GM12865 (cell line): ENCODE data around the gene FOXK1.
"Not testable (repeated sequence)": the region's sequence is repeated elsewhere in the genome, so short reads cannot be mapped to it uniquely, and the experiment has no call there.

Experiments
- DNase-seq: peaks from one replicate; pipeline ENCODE4 v3.0.0; 2010; ENCODE audit warnings: low read depth
- H3K4me3 ChIP-seq: 2 replicates; pipeline ENCODE4 v1.5.1; 2011; ENCODE audit warnings: mild to moderate bottlenecking, low read depth, low read length, control low read depth
- CTCF ChIP-seq: IDR thresholded peaks from 2 replicates; pipeline ENCODE4 v1.5.1; 2011; ENCODE audit warnings: low read length, control low read depth, low read depth, inconsistent platforms; ENCODE audit not compliant: insufficient read depth; ENCODE audit errors: missing control alignments

FOXK1 gene

GRCh38 chr7:4800926-4801838 lies 119.1 kb downstream of the FOXK1 start:
- no peak overlapping the region for H3K4me3 ChIP-seq
- TF ChIP-seq CTCF = no peak
- DNase-seq = no peak

- no peak for TF ChIP-seq CTCF
- no peak overlapping the region for H3K4me3 ChIP-seq
- no peak for DNase-seq
Measured at GRCh38 chr7:4801839-4802231, 119.7 kb downstream of the FOXK1 start.

DNA sequence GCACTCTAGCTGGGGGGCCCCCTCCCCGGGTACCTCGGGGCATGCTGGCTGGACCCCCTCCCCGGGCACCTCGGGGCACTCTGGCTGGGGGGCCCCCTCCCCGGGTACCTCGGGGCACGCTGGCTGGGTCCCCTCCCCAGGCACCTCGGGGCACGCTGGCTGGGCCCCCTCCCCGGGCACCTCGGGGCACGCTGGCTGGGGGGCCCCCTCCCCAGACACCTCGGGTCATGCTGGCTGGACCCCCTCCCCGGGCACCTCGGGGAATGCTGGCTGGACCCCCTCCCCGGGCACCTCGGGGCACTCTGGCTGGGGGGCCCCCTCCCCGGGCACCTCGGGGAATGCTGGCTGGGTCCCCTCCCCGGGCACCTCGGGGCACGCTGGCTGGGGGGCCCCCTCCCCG lies 120.5 kb downstream of the FOXK1 start:
- H3K4me3 ChIP-seq, DNase-seq: not testable (repeated sequence)

GRCh38 chr7:4803397-4804241 lies 121.5 kb downstream of the FOXK1 start:
- no peak for DNase-seq
- TF ChIP-seq CTCF = no peak

DNA sequence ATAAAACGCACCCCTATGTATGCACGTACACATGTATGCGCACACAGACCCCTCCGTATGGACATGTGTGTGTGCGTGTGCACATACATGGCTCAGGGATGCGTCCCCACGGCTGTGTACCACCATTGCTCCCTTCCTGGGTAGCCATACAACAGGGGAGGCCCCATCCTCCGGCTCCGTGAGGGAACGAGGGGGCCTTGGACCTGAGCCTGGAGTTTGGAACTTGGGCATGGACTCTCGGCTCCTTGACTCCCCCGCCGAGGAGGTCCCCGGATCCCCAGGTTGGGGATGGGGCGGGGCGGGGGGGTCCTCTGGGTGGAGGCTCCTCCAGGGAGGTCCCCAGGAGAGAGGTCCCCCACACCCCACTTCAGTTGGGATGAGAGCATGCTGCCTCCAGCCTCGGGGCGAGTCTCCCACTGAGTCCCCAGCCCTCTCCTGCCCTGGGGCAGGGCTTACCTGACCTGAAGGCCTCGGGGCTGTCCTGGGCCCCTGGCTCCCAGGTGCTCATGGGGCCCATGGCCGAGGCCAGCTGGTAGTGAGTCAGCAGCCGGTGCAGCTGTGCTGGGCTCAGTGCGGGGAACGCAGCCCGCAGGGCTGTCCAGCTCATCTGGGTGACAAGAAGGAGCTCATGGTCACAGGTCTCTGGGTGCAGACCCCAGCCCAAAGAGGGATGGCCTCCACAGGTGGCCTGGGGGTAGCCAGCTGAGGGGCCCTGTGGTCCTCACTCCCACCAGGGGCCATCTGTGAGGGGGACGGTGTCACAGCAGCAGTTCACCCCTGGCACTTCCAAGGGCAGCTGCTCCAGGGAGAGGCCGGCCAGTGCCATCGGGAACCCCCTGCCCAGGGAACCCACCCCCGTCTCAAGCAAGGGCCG lies 123.3 kb downstream of the FOXK1 start:
- TF ChIP-seq CTCF = no peak
- H3K4me3 ChIP-seq = no peak overlapping the region
- DNase-seq = no peak

More at GRCh38 chr7:4803397-4804241, 121.5 kb downstream of the FOXK1 start:
- H3K4me3 ChIP-seq = no peak overlapping the region

- no peak for DNase-seq
- no peak for TF ChIP-seq CTCF
- H3K4me3 ChIP-seq = no peak overlapping the region
Measured at GRCh38 chr7:4805984-4806300, 123.8 kb downstream of the FOXK1 start.
